HG03095 (cell line): ENCODE measurements around the gene TMEM158.
A peak's percentile ranks its signal among the peaks of the same experiment; 100 is the strongest.

Source experiments
- ATAC-seq: cut with Tn5 transposase; IDR thresholded peaks from one replicate; pipeline ENCODE4 v1.9.1; 2021; ENCODE audit warnings: moderate library complexity; ENCODE audit not compliant: unreplicated experiment

The TMEM158 gene

GRCh38 chr3:45234250-45234649 is 8.2 kb upstream of the TMEM158 start:
- ATAC-seq, result no peak

- ATAC-seq, result no peak
Measured at GRCh38 chr3:45232521-45232920, 6.4 kb upstream of the TMEM158 start.

GRCh38 chr3:45227946-45228345 is 1.9 kb upstream of the TMEM158 start:
- ATAC-seq, result no peak

- no peak for ATAC-seq
Measured at GRCh38 chr3:45227071-45227820, 1.2 kb upstream of the TMEM158 start.

- peak; percentile 22 for ATAC-seq
Measured at GRCh38 chr3:45225465-45226205, 452 bp downstream of the TMEM158 start.

GRCh38 chr3:45224824-45225464 is 1.1 kb downstream of the TMEM158 start:
- ATAC-seq, result peak; percentile 26

GRCh38 chr3:45223889-45224727 is 2.0 kb downstream of the TMEM158 start:
- no peak for ATAC-seq

- no peak for ATAC-seq
Measured at GRCh38 chr3:45219694-45220093, 6.4 kb downstream of the TMEM158 start.

GRCh38 chr3:45218578-45219390 is 7.3 kb downstream of the TMEM158 start:
- ATAC-seq, result no peak

- ATAC-seq, result no peak
Measured at GRCh38 chr3:45216021-45216609, 10.0 kb downstream of the TMEM158 start.

GRCh38 chr3:45215466-45215865 is 10.6 kb downstream of the TMEM158 start:
- ATAC-seq, result no peak

- ATAC-seq, result no peak
Measured at GRCh38 chr3:45214061-45214680, 11.9 kb downstream of the TMEM158 start.

- ATAC-seq, result no peak
Measured at GRCh38 chr3:45212095-45212468, 14.0 kb downstream of the TMEM158 start.

GRCh38 chr3:45211466-45212094 is 14.5 kb downstream of the TMEM158 start:
- no peak for ATAC-seq

GRCh38 chr3:45210308-45211041 is 15.6 kb downstream of the TMEM158 start:
- ATAC-seq, result no peak

GRCh38 chr3:45209526-45209925 is 16.6 kb downstream of the TMEM158 start:
- no peak for ATAC-seq

GRCh38 chr3:45208586-45208985 is 17.5 kb downstream of the TMEM158 start:
- ATAC-seq, result no peak

- no peak for ATAC-seq
Measured at GRCh38 chr3:45207446-45207845, 18.6 kb downstream of the TMEM158 start.
